HK-2 (cell line): ENCODE data around the gene EPB41L2.

ENCODE experiments used
- DNase-seq: peaks from one replicate; pipeline ENCODE4 v3.0.0-alpha.2; 2018; ENCODE audit not compliant: unreplicated experiment

EPB41L2 gene

DNA sequence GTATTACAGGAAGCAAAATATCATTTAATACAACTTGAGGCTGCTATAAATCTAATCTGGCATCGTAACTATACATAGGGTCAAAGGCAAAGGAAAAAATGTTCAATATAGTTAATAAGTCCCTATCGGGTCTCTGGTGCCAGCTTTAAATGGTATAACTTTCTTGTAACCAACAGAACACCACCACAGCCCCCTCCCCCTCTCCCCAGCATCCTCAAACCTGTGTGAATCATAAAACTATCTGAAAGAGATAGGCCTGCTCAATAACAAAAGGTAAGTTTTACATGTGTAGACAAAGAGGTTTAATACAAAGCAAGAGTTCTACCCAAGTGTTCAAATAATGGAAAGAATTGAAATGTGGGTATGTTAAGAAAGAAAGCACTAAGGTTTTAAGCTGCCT is 223.7 kb downstream of the EPB41L2 start:
- DNase-seq: no peak

DNA sequence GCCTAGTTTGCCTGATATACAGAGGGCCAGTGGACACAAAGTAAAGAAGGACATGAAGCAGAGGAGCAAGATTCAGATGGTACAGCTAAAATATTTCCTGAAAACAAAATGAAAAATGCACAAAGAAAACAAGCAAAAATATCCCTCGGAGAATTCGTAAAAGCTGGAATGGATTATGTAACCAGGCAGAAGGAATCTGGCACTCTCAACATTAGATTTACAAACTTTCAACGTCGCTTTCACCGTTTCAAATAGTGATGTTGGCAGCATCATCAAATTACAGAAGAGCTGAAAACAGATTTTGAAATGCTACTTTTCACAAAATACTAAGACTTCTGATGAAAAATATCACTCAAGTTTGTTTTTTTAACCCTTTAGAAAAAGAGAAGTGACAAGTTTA is 224.1 kb downstream of the EPB41L2 start:
- DNase-seq: no peak

DNA sequence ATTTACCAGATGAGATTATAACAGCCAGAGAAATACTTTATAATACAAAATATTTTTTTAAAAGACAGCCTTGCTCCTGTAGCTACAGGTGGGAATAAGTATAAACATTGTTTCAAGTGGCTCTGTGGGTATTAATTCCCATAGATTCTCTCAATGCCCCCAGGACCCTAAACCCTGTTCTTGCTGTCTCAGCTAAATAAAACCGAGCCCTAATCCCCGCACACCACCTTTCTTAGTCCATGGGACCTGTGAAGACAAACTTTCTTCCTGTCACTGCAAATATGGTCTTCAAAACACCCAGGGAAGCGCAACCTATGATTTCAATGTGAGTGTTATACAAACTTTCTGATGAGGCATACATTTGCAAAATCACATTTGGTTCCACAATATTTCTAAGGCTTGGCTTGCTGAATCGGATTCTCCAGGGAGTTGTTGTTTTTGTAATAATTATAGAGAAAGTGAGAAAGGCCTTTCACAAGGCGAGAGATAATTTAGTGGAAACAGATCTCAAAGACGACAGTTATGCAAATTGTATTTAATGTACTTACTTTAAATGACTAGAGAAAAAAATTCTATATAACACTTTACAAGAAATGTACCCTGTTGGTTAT is 224.7 kb downstream of the EPB41L2 start:
- no peak for DNase-seq

DNA sequence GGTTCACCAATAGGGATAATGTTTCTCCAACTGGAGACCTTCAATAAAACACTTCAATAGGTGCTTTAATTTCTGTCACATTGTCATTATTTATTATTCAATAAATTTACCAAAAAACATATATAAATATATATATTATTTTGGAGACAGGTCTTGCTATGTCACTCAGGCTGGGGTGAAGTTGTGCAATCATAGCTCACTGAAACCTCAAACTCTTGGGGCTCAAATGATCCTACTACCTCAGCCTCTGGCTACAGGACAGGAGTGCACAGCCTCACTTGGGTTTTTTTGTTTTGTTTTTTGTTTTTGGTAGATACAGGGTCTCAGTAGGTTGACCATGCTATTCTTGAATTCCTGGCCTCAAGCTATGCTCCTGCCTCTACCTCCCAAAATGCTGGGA is 226.0 kb downstream of the EPB41L2 start:
- no peak for DNase-seq

DNA sequence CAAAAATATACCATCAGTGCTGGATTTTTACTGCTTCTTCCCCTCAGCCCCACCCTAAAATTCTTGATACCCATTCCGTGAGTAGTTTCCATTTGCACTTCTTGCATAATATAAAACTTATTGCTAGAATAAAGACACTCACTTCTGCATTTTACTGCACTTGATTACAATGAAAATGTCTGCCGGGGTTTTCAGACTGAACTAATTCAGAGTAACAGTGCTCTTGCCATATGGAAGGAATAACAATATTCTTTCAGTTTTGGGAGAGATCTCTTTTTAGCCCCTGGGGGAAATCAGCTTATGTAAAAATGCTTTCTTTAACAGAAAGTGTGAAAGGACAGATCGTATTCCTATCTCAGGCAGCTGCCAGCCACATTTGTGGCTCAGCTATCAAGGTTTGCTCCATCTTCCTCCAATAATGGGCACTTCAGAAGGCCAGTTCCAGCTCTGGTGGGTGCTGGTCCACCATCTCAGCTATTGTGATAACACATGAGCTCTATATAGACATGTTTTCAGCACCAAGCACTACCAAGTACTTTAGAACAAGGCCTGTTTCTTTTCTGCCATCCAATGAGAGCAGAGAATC is 226.9 kb downstream of the EPB41L2 start:
- no peak for DNase-seq

DNA sequence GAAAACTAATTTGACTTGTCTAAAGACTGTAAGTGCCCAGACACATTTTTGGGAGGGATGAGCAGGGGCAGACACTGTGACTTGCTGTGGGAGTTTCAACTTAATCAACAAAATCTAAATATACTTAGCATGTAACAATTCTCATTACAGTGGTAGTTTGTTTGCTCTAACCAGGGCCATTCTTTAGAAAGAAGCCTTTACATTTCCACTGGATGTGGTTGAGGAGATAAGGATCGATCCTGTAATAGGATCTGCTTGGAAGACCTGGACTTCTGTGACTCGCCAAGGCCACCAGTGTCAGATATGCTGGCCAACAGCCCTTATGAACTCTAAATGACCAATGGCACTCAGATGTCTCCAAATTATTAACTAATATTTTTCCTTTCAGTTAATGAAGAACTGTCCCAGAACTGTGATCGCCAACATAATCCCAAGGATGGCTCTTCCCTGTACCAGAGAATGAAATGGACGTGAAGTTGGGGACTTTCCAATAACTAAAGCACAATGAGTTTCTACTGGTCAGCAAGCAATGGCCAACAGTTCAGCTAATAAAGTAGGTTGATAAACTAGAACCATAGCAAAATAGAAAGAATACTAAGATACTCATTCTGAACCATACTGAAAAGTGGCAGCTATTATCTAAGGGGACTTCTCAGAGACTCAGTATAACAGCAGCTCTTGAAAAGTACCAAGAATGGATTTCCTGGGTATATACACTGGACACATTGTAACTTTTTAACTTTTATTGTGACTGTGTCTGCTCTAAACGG is 228.4 kb downstream of the EPB41L2 start:
- no peak for DNase-seq

DNA sequence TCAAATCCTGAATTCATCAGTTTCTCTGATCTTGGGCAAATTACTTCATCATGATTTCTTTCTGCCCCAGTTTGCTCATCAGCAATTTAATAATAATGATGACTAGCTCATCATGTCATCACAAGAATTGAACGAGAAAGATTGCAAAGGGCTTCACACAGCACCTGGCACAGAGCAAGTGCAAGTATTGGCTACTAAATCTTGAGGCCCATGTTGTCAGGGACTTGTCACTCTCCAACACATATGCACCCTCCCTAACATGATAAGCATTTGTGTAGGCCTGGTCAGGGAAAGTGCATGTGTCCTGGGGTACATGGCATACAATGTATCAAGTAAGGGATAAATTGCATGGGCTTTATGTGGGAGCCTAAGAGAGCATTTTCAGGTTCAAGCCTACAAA is 229.5 kb downstream of the EPB41L2 start:
- no peak for DNase-seq

DNA sequence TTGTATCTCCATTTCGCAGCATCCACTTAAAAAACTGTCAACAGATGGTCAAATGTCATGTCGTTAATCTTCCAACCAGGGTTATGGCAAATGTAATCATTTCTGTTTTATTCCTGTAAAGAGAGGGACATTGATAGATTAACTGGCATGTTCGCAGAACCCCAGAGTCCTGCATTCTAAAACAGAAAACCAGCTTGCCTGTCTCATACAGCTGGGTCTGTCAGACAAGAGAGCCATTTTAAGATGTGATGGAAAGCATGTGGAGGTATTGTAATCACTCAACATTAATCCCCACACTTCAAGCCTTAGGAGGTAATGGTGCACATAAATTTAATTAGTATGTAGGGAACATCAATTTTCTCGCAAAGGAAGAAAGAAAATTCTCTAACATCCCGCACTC is 231.4 kb downstream of the EPB41L2 start:
- no peak for DNase-seq

DNA sequence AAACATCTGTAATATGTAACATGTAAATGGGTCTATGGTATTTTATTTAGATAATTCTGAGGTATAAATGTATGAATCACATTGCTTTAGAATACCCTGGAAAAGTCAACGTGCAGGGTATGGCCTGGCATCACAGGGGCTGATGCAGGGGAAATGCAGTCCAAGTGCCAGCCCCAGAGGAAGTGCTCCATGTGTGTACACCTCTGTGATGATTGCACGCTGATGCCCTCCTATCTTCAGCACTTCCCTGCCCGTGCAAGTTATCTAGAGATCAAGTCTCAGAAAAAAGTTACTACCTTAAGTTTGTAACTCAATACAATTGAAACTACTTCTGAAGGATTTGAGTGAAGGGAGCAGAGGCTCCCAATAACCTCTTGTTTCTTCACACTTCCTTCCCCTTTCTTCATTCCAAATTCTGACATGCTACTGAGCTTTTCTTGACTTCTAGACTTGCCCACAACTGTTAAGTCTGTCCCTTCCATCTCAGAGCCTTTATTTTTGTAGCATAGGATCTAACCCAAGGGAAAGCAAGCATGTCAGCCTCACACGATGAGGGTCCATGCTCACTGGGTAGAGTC is 233.6 kb downstream of the EPB41L2 start:
- no peak for DNase-seq

DNA sequence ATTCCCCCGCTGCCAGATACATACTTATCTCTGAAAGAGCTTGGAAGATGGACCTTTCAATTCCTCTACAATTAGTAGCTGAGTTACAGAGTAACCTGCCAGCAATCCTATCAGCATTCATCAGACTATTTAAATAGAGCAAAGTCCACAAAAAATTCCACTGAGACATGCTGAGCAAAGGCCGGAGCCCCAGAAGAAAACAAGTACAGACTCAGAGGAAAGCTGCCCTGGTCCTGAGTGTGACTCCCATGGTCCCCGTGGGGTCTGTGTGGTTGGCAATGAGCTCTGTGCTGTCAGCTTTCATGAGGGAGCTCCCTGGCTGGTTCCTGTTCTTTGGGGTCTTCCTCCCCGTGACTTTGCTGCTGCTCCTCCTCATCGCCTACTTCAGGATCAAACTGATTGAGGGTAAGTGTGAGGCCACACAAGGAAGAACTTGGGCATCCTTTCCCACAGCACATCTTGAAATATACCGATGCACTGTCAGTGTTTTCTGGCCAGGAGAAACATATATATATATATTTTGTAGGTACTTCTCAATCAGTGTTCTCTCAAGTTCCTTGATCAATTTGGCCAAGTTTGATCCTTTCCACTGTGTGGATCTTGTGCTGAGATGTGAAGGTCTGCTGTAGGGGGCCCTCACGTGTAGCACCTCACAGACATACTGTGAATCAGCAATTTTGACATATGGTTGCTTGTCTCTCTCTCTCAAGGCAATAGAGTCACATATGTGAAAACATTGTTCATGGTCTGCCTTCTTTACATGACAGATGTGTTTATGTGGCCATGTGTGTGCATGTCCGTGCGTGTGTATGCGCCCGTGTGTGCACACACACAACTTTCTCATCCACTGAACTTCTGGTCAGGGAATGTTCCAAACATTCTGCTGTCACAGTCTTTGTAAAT is 235.5 kb downstream of the EPB41L2 start, which contains the start of gene SMLR1:
SMLR1 (plus strand) TSS at position 160 of the 903 bp plus-strand sequence; CDS start at position 168, 8 bp downstream.
- no peak for DNase-seq

DNA sequence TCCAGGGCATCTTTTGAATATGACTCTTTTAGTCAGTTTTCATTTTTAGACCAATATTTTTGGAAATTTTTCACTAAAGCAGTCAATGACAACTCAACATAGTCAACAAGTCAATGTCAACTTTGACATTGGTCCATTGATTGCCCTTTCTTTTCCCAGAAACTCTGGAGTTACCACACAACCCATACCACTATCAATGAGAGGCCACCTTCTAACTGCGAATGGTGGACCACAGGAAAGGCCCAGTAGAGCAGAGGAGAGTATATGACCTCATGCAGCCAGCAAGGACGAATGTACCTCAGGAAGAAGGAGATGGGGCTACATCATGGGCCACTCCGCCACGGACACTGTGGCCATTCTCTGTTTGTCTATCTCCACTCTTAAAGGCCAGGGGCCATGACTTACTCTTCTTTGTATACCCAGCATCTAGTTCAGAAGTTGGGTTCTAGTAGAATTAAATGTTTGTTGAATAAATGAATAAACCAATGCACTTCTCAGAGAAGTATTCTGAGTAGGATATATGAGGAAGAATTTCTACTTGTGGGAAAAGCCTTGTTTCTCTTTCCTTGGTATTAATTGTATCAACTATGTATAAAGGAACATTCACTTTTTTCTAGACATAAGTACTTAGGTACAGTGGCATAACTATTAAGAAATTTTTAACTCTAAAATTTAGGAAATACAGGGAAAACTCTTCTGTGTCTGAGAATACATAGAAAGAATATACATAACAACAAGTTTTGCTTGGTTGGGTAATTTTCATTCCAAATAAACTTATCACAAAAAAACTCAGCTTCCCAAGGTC is 236.4 kb downstream of the EPB41L2 start:
- DNase-seq: no peak

DNA sequence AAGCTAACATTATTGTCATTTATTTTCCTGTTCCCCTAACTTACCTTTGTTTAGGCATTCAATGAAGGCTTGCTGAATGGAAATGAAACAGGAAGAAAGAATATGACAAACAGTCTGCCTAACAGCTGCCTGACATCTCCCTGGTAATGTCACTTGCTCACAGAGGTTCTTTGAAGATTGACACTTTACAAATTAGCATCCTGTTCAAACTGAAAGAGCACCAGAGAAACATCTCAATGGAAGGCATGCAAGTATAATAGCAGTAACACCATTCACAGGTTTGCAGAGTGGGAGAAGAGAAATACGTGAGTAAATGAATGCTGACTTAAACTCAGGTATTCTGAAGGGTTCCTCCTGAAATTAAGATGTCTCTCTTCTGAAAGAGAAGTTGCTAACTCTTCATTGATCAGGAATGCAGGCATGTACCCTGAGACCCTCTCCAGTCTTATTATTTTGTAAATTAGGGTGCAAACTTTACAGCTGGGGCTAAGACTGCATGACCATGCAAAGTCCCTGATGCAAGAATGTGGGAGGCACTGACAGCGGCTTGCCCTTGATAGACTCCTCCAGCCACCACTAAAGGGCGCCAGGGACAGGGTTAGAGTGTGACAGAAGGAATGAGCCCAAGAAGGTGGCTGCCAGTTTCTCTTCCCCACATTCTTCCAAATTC is 237.1 kb downstream of the EPB41L2 start:
- no peak for DNase-seq

DNA sequence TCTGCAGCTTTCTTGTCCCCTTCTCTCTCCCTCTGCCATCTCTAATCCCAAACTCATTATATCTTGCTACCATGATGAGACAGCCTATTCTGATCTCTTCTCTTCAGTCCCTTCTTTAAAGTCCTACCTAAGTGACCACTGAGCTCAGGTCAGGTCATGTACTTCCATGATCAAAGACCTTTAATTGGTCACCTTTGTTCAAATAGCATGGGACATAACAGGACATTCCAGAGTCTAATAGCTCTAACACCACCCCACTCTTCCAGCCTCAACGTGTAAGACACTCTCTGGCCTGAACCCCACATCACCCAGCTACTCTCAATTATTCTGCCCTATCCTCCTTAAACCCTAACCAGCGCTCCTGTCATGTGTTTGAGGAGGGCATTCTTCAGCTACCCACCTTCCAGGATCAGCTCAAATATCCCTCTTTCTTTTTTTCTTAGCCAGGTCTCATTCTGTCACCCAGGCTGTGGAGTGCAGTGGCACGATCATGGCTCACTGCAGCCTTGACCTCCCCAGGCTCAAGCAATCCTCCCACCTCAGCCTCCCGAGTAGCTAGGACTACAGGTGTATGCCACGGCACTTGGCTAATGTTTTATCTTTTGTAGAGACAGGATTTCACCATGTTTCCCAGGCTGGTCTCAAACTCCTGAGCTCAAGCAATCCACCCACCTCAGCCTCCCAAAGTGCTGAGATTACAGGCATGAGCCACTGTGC is 237.9 kb downstream of the EPB41L2 start:
- DNase-seq: no peak

DNA sequence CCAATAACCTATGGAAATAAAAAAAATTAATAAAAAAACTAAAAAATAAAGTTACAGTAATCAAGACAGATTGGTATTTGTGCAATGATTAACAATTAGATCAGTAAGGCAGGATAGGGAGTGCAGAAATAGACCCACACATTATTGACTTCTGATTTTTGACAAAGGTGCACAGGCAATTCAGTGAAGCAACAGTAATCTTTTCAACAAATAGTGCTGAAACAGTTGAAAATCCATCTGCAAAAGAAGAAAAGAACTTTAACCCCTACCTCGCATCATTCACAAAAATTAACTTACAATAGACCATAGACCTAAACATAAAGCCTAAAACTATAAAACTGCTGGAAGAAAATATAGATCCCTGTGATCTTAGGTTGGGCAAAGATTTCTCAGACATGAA is 240.3 kb downstream of the EPB41L2 start:
- no peak for DNase-seq

DNA sequence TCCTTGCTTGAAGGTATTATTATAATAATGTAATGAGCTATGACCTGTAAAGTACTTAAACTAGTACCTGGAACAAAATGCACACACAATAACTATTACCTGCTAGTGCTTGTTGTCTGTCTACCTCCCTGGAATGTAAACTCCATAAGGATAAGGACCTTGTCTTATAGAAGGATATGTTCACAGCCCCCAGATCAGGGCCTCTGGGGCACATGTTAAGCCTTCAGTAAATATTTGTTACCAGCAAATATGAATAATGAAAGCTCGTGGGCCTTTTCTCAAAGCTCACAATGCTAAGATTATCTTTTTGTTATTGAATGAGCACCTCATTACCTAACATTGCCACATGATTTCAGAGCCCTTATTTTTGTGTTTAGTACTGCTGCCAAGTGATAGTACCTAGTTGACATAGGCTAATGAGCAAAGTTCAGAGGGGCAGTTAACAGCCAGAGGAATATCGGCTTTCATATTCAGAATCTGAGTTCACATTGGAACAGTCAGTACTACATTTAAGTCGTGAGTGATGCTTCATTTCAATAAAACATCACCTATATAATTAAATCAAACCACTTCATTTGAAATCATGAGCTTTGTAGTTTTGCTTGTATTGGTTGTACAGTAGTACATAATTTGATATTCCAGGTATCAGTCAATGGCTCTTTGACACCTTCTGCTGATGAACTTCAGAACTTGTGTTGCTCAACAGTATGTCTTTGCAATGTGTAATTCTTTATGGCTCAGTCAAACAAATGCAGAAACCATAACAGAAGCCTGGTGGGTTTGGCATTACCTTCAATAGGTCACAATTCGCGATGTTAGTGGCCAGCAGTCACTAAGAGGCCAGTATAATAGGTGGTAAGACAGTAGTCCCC is 247.6 kb downstream of the EPB41L2 start:
- no peak for DNase-seq

DNA sequence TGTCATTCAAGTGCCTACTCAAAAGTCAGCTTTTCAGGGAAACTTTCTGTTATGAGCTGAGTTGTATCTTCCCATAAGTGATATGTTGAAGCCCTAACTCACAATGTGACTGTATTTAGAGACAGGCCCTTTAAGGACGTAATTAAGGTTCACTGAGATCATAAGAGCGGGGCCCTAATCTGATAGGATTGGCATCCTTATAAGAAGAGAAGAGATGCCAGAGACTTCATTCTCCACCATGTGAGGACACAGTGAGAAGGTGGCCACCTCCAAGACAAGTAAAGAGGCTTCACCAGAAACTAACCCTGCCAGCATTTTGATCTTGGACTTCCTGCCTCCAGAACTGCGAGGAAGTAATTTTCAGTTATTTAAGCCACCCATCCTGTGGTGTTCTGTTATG is 248.5 kb downstream of the EPB41L2 start:
- DNase-seq: no peak

DNA sequence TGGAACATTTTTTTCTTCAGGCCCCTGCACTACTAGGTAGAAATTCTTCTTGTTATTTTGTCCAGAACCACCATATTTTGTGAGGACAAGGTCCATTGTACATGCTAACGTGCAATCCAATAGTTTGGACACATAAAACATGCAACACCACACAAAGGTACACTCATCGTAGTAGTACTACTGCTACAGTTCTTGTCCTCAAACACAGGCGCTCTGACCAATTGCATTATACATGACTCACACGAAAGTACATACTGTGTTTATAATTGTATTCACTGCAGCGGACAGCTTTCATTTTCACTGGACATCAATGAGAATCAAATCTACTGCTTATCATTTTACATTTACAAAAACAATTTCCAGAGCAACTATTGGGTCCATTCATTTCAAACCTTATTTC is 251.1 kb downstream of the EPB41L2 start:
- no peak for DNase-seq

DNA sequence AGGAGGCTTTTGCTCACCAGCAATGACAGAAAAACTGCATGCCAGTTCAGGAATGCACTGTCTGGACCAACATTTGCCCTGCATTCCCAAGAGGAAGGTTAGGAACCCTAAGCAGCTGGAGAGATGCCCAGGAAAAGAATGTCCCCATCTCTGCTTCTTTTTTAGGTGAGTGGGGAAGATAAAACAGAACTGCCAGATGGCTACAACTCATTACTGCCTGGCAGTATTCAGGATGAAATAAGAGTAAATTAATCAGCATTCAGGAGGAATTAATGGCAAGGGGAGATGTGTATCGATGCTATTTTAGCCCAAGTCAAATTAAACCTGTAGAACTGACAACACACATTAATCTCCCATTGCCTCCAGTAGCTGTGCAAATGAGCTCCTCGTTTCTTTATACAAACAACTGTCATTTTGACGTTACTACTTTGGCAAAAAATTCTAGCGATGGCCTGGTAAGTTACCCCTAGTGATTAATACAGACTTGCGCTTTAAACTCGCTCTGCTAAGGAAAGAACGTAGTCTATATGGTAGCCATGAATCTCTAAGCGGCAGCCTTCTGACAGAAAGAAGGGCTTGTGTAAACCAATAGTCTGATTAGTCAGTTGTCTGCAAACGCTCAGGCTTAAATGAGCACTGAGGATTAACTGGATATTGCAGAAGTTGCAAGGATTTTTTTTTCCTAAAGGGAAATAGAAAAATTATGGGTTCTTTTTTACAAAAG is 252.6 kb downstream of the EPB41L2 start:
- no peak for DNase-seq
